WTC11 (cell line): ENCODE data around the gene IFT27. TPM values are rescaled to one million over a fixed set of nuclear protein-coding genes. Genes with fewer than 3 reads are reported as not detected.

Source experiments
- CBFB ChIP-seq: sonication (generic); formaldehyde crosslinking; IDR thresholded peaks from 2 replicates; pipeline ENCODE4 v1.8.1; 2022; ENCODE audit warnings: mild to moderate bottlenecking, low read depth, missing genetic modification reagents
- CDX4 ChIP-seq: fragments of 250-450 bp; sonication (Bioruptor Pico); IDR thresholded peaks from 2 replicates; pipeline ENCODE4 v1.9.0; 2021; ENCODE audit warnings: moderate library complexity, mild to moderate bottlenecking, inconsistent platforms, borderline replicate concordance
- FOXP1 ChIP-seq: sonication (generic); formaldehyde crosslinking; IDR thresholded peaks from 2 replicates; pipeline ENCODE4 v1.8.0; 2022; ENCODE audit warnings: missing genetic modification reagents, mild to moderate bottlenecking, moderate library complexity, borderline replicate concordance
- FOXP4 ChIP-seq: sonication (generic); formaldehyde crosslinking; IDR thresholded peaks from 2 replicates; pipeline ENCODE4 v1.8.0; 2022; ENCODE audit warnings: mild to moderate bottlenecking, missing genetic modification reagents
- MLX ChIP-seq: sonication (generic); formaldehyde crosslinking; IDR thresholded peaks from 2 replicates; pipeline ENCODE4 v1.8.1; 2023; ENCODE audit warnings: mild to moderate bottlenecking, missing genetic modification reagents, moderate library complexity
- MYBL2 ChIP-seq: sonication (generic); formaldehyde crosslinking; IDR thresholded peaks from 2 replicates; pipeline ENCODE4 v1.8.1; 2023; ENCODE audit warnings: mild to moderate bottlenecking, moderate library complexity, missing genetic modification reagents
- NR2C2 ChIP-seq: sonication (generic); formaldehyde crosslinking; IDR thresholded peaks from 2 replicates; pipeline ENCODE4 v1.8.0; 2022; ENCODE audit warnings: mild to moderate bottlenecking, missing genetic modification reagents
- PRDM15 ChIP-seq: sonication (generic); formaldehyde crosslinking; IDR thresholded peaks from 2 replicates; pipeline ENCODE4 v1.8.0; 2022; ENCODE audit warnings: missing genetic modification reagents
- RORB ChIP-seq: fragments of 250-450 bp; sonication (Bioruptor Pico); IDR thresholded peaks from 2 replicates; pipeline ENCODE4 v1.9.0; 2021; ENCODE audit warnings: mild to moderate bottlenecking
- TP53 ChIP-seq: sonication (generic); formaldehyde crosslinking; IDR thresholded peaks from 2 replicates; pipeline ENCODE4 v1.8.1; 2023; ENCODE audit warnings: mild to moderate bottlenecking, missing genetic modification reagents
- ZBTB43 ChIP-seq: sonication (generic); formaldehyde crosslinking; IDR thresholded peaks from 2 replicates; pipeline ENCODE4 v1.8.1; 2023; ENCODE audit warnings: mild to moderate bottlenecking, missing genetic modification reagents
- ZNF121 ChIP-seq: sonication (generic); formaldehyde crosslinking; IDR thresholded peaks from 2 replicates; pipeline ENCODE4 v1.8.0; 2023; ENCODE audit warnings: missing genetic modification reagents
- ZNF317 ChIP-seq: sonication (generic); formaldehyde crosslinking; IDR thresholded peaks from 2 replicates; pipeline ENCODE4 v1.8.1; 2023; ENCODE audit warnings: low read depth, mild to moderate bottlenecking, moderate library complexity, missing genetic modification reagents, borderline replicate concordance
- ZNF396 ChIP-seq: fragments of 250-450 bp; sonication (Bioruptor Pico); IDR thresholded peaks from 2 replicates; pipeline ENCODE4 v1.8.0; 2021; ENCODE audit warnings: mild to moderate bottlenecking, moderate library complexity, borderline replicate concordance
- ZNF512 ChIP-seq: sonication (generic); formaldehyde crosslinking; IDR thresholded peaks from 2 replicates; pipeline ENCODE4 v1.8.1; 2022; ENCODE audit warnings: missing genetic modification reagents, borderline replicate concordance
- total RNA-seq: library from RNA; stranded (reverse); gene quantifications from 3 replicates; pipeline ENCODE4 v1.2.3, GENCODE V29; 2021
- TF ChIP-seq, protein P1 (sequence below): sonication (generic); formaldehyde crosslinking; IDR thresholded peaks from 2 replicates; pipeline ENCODE4 v1.8.0; 2022; ENCODE audit warnings: mild to moderate bottlenecking, missing genetic modification reagents
- TF ChIP-seq, protein P2 (sequence below): sonication (generic); formaldehyde crosslinking; IDR thresholded peaks from 2 replicates; pipeline ENCODE4 v1.8.0; 2022; ENCODE audit warnings: mild to moderate bottlenecking, missing genetic modification reagents
- TF ChIP-seq, protein P3 (sequence below): fragments of 250-450 bp; sonication (Bioruptor Pico); IDR thresholded peaks from 2 replicates; pipeline ENCODE4 v1.9.0; 2021; ENCODE audit warnings: mild to moderate bottlenecking
- TF ChIP-seq, protein P4 (sequence below): fragments of 250-450 bp; sonication (Bioruptor Pico); IDR thresholded peaks from 2 replicates; pipeline ENCODE4 v1.9.0; 2021; ENCODE audit warnings: mild to moderate bottlenecking
- TF ChIP-seq, protein P5 (sequence below): sonication (generic); formaldehyde crosslinking; IDR thresholded peaks from 2 replicates; pipeline ENCODE4 v1.8.1; 2023; ENCODE audit warnings: mild to moderate bottlenecking, missing genetic modification reagents

The IFT27 gene
- total RNA-seq, 1 experiment from 2014 or later: 47.9 TPM

DNA sequence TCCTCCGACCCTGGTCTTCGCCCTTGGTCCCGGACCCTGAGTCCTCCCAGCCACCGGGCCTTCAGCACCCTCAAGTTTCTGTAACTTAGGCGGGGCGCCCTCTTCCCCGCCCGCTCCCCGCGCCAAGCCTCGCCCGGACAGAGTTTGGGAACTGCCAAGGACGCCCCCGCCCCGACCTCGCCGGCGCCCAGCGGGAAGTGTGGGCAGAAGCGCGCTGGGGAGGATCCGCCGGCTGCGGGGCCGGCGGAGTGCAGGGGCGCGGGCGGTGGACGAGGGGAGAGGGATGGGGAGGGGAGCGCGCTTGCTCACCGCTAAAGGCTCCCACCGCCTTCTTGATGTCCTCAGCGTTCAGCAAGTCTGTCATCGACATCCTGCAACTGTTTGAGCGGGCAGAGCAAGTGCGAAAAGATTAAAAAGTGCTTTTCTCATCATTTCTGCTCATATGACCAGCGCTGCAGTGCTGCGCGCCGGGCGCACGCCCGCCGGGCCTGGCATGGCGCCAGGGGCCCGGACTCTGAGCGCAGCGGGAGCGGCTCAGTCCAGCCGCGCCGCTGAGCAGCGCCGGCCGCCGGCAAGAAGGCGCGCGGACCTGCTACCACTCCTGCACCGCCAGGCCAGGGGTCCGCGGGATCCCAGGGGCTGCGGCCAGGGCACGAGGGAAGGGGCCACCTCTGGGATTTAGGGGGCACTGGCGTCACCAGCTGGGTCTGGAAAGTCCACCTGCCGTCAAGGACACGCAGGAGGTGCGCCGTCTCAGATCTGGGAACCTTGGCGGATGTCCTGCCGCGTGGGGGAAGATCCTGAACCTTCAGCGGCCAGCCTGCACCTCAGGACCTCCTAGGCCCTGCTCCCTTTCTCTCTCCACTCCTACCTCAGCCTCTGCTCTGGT, 41.0 kb upstream of the IFT27 start, which contains the start of gene PVALB (continued):
- TF ChIP-seq ZNF317 (CRISPR knock-in tag) (no peak), MYBL2 (no peak), MLX (CRISPR knock-in tag) (no peak), ZNF512 (CRISPR knock-in tag) (no peak), FOXP1 (CRISPR knock-in tag) (peak; percentile 54; the same call in 1 of the 2 replicates), NR2C2 (CRISPR knock-in tag) (no peak), PRDM15 (CRISPR knock-in tag) (no peak), TP53 (0 out of 2 replicates have a peak, but pooled peaks have one; percentile 21), ZNF121 (CRISPR knock-in tag) (no peak), RORB (CRISPR knock-in tag) (no peak), ZBTB43 (CRISPR knock-in tag) (no peak), ZNF396 (CRISPR knock-in tag) (no peak), CBFB (CRISPR knock-in tag) (no peak), CDX4 (CRISPR knock-in tag) (no peak), FOXP4 (CRISPR knock-in tag) (no peak)
- TF ChIP-seq, protein P1, sequence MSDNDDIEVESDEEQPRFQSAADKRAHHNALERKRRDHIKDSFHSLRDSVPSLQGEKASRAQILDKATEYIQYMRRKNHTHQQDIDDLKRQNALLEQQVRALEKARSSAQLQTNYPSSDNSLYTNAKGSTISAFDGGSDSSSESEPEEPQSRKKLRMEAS (CRISPR knock-in tag): no peak
- TF ChIP-seq, protein P2, sequence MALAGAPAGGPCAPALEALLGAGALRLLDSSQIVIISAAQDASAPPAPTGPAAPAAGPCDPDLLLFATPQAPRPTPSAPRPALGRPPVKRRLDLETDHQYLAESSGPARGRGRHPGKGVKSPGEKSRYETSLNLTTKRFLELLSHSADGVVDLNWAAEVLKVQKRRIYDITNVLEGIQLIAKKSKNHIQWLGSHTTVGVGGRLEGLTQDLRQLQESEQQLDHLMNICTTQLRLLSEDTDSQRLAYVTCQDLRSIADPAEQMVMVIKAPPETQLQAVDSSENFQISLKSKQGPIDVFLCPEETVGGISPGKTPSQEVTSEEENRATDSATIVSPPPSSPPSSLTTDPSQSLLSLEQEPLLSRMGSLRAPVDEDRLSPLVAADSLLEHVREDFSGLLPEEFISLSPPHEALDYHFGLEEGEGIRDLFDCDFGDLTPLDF (CRISPR knock-in tag): no peak
- TF ChIP-seq, protein P3, sequence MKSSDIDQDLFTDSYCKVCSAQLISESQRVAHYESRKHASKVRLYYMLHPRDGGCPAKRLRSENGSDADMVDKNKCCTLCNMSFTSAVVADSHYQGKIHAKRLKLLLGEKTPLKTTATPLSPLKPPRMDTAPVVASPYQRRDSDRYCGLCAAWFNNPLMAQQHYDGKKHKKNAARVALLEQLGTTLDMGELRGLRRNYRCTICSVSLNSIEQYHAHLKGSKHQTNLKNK: no peak
- TF ChIP-seq, protein P4, sequence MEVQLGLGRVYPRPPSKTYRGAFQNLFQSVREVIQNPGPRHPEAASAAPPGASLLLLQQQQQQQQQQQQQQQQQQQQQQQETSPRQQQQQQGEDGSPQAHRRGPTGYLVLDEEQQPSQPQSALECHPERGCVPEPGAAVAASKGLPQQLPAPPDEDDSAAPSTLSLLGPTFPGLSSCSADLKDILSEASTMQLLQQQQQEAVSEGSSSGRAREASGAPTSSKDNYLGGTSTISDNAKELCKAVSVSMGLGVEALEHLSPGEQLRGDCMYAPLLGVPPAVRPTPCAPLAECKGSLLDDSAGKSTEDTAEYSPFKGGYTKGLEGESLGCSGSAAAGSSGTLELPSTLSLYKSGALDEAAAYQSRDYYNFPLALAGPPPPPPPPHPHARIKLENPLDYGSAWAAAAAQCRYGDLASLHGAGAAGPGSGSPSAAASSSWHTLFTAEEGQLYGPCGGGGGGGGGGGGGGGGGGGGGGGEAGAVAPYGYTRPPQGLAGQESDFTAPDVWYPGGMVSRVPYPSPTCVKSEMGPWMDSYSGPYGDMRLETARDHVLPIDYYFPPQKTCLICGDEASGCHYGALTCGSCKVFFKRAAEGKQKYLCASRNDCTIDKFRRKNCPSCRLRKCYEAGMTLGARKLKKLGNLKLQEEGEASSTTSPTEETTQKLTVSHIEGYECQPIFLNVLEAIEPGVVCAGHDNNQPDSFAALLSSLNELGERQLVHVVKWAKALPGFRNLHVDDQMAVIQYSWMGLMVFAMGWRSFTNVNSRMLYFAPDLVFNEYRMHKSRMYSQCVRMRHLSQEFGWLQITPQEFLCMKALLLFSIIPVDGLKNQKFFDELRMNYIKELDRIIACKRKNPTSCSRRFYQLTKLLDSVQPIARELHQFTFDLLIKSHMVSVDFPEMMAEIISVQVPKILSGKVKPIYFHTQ (CRISPR knock-in tag): no peak
- TF ChIP-seq, protein P5, sequence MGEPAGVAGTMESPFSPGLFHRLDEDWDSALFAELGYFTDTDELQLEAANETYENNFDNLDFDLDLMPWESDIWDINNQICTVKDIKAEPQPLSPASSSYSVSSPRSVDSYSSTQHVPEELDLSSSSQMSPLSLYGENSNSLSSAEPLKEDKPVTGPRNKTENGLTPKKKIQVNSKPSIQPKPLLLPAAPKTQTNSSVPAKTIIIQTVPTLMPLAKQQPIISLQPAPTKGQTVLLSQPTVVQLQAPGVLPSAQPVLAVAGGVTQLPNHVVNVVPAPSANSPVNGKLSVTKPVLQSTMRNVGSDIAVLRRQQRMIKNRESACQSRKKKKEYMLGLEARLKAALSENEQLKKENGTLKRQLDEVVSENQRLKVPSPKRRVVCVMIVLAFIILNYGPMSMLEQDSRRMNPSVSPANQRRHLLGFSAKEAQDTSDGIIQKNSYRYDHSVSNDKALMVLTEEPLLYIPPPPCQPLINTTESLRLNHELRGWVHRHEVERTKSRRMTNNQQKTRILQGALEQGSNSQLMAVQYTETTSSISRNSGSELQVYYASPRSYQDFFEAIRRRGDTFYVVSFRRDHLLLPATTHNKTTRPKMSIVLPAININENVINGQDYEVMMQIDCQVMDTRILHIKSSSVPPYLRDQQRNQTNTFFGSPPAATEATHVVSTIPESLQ (CRISPR knock-in tag): no peak
